TTC549 (cell line): ENCODE data around the gene CCR7.
"Not testable (repeated sequence)": the region's sequence is repeated elsewhere in the genome, so short reads cannot be mapped to it uniquely, and the experiment has no call there.

Source experiments
- FAIRE-seq: peaks from 2 replicates; lab custom pipeline; 2012; peaks lifted over from hg19 to GRCh38; lab: Jason Lieb, UNC

The CCR7 gene

DNA sequence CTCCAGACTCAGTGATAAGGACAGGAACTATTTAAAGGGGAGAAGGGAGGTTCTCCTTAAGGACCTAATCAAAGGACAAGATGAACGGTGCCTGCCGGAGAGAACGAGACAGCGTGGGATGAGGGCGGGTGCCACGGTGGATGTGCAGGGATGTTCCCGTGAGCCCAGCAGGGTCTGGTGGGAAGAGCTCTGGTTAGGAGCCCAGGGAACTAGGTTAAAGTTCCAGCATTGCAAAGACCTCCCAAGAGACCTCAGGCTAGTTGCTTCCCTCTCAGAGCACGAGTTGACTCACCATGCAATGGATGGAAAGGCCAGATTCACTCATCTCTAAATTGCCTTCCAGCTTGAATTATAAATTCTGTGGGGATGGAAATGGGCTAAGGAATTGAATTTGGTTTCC, 14.7 kb downstream of the CCR7 start:
- no peak for FAIRE-seq

DNA sequence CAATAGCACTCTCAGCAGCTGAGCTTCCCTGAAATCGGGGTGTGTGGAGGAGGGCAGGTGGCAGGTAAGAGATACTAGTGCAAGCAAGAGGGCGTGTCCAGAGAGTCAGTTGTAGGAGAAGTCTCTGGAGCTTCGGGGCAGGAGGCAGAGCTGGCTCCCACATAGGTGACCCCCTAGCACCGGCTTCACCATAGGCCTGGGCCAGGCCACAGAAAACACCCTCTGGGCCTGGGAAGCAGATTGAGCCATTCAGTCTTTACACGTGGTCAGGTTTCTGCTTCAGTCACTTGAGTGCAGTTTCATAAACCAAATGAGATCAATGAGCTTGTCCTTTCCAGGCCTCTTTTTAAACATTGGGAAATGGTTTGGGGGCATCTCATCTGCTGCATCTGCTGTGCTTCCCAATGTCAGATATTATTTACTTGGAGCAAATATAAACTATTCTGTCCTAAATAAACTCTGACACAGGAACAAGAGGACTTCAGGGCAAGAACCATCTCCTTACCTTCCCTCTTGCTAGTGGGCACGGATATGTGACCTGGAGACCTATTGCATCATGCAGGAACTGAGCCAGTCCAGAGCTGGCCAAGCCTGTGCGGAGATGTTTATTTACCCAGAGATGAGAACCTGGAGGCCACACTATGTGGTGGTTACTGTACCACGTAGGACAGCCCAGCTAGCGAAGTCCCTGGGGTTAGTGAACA, 16.1 kb downstream of the CCR7 start:
- FAIRE-seq, result no peak

DNA sequence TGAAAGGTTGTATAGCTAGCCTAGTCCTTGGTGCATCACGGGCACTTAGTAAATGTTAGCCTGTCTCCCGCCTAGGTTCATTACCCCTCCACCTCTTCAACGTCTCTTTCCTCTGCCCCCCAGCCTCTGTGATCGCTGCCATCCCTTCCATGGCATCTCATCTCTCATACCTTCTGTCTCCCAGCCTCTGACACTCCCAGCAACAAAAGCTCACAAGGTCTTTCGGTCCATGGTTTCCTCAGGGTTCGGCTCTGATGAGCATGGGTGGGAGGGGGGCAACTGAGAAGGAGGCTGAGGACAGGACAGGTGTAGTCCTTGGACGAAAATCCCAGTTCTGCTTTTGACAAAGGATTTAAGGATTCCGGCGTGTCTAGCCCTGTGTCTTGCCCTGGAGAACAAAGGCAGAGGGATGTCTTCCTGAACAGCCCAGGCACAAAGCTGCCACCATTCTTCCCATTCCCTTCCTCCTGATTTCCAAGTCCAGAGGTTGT, 16.7 kb downstream of the CCR7 start:
- no peak for FAIRE-seq

DNA sequence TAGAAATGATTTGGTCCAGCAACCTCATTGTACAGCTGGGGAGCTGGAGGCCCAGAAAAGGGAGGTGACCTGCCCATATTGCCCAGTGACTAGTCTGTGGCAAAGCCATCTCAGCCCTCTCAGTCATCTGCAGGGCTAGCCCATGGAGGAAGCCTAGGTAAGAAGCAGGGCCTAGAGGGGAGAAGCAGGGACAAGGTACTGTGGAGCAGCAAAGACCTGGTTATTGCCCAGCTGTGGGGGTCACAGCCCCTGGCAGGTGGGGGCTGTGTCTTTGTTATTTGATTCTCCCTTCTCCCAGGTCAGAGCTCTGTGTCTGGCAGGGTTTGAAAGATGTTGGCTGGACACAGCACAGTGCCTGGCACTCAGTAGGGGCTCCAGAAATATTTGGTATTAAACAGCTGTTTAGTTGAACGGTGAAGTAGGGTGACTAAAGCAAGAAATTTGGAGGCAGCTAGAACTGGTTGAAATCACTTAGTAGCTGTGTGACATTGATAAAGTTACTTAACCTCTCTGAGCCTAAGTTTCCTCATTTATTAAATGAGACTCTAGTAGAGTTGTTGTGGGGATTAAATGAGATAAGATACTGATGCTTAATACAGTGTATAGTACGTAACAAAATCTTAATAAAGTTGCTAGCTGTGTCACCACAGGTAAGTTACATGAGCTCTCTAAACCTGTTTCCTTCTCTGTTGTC, 17.3 kb downstream of the CCR7 start:
- no peak for FAIRE-seq

DNA sequence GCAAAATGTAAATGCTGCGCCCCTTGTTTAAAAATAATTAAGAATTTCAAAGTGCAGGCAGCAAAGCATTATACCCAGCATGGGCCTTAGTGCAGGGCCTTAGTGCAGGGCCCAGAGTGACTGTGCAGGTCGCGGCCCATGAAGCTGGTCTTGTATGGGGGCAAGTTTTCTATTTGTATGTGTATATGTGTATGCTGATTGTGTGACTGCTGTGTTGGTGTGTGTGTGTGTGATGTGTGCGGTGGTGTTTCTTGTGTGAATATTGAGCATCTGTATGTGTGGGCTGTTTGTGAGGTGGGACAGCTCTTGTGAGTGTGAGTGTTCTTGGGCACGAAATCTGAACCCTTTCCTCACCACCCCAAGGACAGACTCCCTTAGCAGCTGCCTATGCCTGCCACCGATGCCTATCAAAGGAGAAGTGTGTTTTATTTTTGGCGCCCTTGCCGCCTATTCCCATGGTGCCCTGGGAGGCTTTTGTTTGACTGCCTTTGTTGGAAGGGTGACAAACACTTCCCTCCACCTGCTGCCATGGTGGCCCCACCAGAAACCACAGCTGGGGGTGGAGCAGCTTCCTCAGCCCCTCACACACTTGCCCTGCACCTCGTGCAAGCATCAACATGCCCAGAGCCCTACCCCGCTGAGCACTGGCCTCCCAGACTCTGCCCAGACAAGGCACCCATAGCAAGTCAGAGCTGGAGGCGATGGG, 18.0 kb downstream of the CCR7 start:
- FAIRE-seq, result no peak

DNA sequence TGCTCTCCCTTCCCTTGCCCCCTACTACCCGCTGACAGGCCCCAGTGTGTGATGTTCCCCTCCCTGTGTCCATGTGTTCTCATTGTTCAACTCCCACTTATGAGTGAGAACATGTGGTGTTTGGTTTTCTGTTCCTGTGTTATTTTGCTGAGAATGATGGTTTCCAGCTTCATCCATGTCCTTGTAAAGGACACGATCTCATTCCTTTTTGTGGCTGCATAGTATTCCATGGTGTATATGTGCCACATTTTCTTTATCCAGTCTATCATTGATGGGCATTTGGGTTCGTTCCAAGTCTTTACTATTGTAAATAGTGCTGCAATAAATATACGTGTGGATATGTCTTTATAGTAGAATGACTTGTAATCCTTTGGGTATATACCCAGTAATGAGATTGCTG, 18.8 kb downstream of the CCR7 start:
- not testable (repeated sequence) for FAIRE-seq

DNA sequence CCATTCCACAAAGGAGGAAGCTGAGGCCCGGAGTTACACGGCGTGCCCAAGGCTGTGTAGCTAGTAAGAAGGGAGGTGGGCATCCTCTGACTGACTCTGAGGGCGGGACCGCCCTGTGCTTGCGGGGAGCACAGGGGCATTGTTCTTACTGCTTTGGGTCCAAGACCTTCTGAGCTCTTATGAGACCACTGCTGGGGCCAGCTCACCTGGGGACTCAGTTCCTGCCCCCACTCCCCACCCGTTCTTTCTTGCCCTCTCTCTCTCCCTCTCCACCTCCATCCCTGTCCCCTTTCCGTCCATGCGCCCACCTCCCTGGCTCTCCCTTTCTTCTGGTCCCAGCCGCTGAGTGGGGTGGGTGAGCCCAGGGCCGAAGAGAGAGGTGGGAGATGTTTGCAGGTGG, 19.6 kb downstream of the CCR7 start:
- FAIRE-seq, result no peak

DNA sequence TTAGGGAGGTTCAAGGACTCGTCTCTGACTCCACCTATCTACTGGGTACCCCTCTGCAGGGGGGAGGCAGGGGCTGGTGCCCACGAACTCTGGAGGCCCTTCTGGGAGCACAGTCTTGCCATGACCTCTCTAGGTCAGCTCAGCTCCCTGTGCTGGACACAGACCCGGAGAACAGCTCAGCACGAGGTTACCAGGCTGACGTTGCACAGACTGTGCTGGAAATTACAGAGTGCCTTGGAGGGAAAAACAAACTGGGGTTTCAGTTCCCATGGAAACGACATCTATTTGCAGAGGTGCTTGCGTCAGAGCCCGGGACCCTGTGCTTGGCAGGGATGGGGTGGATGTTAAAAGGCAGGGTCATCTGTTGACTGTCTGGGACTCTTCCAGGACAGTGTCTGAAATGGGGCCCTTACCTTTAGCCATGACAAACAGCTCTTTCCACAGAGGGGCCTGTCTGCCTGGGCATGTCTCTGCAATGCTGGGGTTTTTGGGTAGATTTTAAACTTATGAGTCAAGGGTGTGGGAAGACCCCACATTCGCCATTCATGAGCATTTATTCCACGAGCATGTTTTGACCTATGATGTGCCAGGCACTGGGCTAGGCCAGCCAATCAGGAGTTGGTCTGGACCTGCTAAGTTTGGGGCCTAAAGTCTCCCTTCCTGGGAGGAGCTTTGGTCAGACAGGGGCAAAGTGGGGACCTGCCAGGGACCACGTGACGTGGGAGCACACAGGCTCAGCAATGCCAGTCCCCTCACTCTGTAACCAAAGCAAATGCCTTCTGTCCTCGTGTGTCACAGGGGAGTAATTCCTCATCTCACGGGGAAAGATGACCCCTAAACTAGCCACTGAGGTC, 22.5 kb downstream of the CCR7 start:
- FAIRE-seq, result no peak

DNA sequence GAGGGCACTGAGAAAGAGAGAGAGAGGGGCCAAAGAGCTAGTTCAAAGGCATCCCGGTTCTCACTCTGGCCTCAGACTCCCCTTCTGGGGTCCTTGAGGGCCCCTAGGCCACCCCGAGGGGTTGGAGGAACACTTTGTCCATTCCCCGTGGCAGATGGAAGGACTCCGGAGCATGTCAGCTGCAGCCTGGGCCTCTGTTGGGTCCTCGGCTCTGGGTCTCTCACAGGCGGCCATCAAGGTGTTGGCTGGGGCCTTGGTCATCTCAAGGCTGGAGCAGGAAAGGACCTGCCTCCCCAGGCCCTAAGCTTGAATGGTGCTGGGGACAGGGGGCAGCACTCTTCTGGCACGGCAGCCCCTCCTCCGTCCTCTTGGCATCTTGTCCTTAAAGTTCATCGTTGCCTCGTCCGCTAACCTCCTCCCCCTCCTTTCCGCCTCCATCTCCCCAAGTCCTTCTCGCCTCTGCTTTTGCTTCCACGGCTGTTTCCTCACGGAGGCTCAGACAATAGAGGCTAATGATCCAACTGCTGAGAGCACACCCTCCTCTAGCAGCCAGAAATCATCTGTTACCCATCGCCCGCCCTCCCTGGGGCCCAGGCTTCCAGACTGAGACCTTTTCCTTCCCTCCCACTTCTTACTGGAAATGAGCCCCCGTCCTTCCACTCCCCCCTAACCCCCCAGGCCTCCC, 23.3 kb downstream of the CCR7 start:
- no peak for FAIRE-seq

DNA sequence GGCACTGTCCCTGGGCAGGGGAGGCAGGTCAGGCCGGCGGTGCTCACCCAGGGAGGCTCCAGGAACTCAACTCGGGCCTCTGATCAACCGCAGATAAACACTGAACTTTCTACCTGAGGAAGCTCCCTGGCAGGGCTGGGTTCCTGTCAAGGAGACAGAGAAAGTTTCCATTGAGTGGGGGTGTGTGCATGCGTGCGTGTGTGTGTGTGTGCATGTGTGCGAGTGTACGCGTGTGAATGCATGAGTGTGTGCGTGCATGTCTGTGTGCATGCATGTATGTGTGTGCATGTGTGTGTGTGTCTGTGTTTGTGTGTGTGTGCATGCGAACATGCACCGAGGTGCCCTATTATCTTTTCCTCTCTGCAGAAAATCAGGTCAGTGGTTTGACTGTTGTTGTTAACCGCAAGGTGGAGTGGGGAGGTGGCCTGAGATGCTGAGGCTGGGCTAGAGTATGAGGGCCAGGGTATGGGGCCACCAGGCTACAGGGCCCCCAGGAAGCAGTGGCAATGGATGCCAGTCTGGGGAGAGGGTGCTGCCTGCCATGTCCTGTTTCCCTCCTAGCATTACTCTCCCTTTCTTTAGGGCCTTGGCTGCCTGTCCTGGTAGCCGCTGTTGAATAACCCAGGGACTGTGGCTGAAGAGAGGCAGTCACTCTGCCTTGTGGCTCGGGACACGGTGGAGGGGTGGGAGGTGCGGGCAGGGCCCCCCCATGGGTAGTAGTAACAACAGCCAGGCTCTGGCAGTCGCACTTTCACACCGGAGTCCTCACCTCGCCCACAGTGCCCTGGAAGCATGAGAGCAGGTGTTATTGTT, 24.0 kb downstream of the CCR7 start:
- no peak for FAIRE-seq

DNA sequence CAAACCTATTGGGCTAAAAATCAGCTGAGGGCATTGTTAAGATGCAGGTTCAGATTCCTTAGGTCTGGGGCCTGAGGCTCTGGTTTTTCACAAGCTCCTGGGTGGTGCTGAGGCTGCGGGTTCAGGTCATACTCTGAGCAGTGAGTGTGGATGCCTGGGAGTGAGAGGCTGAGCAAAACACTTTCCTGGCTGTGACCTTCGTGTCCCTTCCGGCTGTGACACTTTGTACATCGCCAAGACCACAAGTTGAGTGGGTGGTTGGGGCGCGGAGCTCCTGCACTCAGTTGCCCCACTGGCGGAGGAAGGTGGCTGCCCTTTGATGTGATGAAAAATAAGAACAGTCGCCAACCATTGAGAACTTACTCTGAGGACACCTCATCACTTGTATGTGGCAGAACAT, 24.8 kb downstream of the CCR7 start:
- FAIRE-seq, result no peak

DNA sequence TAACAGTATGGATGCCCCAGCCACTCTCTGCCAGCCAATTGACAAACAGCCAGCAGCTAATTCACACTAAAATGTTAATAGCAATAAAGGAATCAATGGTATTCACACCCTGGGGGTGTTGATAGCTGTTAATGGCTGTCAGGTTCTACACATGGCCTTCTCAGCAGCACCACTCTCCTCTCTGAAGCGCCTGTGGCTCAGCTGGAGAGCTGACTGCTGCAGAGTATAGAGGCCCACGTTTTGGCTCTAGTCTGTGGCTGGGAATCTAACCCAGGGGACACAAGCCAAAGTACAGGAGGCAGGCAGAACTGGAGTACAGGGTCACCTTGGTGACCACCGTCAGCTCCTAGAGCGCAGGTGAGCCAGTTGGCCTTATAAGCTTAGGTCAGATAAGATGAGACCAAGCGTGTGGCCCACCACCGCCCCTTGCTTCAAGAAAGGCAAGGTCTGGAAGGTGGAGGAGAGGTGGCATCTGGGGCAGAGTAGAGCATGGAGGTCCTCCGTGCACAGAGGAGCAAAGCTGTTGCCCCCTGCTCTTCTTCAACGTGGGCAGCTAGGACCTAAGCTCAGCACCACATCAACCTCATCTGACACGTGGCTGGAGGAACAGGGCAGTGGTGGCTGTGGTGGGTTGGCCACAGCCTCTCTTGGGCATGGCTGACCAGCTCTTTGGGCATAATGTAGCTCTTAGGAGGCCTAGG, 25.4 kb downstream of the CCR7 start:
- no peak for FAIRE-seq

DNA sequence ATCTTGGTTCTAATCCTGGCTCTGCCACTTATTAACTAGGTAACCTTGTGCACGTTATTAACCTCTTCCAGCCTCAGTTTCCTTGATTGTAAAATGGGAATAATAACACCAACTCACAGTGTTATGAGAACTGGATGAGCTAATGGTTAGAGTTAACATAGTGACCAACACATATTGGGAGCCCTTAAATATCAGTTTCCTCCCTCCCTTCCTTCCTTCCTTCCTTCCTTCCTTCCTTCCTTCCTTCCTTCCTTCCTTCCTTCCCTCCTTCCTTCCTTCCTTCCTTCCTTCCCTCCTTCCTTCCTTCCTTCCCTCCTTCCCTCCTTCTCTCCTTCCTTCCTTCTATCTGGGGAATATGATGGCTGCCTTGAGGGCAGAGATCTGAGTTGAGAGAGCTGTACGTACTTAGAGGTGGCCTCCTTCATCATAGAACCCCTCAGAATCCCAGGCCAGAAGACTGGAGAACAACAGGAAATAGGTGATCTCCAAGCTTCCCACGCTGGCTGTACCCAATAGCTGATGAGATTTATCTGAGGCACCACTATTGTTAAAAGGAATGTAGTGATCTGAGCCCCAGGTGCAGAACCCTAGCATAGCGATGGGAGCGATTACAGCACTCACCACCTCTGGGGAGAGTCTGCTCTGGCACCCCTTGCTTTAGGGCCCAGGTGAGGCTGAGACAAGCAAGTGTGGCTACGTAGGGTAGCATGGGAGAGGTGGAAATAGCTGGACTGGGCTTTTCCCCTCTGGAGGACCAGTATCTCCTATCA, 26.2 kb downstream of the CCR7 start:
- no peak for FAIRE-seq

DNA sequence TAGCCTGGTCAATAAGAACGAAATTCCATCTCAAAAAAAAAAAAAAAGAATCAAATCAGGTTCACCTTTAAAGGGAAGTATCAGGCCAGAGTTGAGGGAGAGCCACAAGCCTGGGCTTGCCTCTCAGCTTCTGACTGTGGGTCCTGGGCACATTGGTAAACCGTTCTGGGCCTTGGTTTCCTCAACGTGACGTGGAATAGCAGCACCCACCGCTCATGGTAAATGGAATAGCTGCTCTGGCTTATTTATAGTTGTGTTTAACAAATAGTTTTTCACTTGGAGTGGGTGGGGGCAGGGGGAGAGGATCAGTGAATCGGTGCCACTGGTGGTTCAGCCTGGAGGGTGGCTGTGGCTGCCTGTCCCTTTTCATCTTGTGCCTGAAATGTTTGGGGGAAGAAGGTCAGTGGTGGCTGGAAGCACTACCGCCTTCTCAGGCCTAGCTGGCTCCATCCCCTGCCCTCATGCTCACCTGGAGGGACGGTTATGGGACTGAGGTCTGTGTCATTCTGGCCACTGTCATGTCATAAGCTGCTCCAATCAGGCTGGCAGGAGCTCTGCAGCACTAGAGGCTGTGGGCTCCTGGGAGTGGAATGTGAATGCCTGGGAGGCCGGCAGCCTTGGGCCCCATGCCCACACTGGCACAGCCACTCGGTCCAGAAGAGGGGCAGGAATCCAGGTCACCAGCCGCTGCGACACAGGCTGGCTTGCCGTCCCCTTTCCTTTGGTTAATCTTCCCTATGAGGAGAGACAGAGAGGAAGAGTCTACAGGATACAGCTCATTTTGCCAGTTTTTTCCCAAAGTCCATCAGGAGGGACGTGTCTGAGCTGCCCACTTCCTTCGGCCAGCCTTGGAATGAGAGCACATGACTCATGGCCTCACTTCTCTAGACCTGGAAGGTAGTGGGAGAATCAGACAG, 27.0 kb downstream of the CCR7 start:
- FAIRE-seq, result no peak

DNA sequence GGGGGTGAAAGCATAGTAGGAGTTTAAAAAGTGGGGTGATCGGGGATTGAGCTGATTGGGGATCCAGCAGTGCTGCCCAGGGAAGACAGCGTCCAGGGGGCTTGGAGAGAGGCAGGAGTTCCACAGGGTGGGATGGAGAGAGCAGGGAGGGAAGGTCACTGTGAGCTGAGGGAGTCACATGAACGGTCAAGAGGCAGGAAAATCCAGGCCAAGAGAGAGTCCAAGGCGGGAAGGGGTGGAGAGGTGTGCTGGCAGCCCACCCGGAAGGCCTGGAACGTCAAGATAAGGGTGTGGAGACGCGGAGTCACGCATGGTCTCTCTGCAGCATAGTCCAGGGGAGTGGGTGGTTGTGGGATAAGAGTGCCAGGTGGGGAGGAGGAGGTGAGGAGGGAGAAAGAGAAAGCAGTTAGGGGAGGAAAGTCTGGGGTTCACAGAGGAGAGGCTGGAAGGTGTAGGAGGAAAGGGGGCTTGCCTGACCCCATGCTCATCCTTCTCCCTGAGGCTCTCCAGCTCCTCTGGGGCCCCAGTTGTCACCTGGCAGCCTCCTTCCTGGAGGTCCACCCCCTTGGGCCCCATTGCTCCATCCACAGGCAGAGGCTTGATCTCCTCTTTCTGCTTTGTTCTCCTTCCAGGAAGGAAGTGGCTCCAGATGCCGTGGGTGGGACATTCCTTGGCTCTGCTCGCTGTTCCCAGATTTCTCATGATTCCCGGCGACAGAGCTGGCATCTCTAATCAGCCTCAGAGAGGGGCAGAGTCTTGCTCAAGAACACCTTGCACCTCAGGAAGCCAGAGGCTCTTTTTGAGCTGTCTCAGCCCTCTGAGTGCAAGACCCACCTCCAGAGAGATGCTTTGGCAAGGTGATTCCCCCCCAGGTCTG, 28.7 kb downstream of the CCR7 start:
- no peak for FAIRE-seq

DNA sequence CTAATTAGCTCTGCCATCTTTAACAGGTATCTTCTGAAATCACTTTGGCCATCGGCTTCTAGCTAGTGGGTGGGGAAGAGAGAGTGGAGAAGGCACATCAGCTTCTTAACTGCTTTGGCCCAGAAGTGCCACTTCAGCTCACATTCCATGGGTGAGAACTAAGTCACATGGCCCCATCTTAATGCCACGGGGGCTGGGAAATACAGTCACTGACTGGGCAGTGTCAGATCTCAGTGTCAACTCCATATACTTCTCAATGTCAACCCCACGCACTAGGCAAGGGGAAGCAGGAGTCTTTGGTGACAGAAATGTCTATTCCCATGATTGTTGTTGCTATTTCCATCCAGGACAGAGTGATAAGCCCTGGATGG, 29.4 kb downstream of the CCR7 start:
- no peak for FAIRE-seq

DNA sequence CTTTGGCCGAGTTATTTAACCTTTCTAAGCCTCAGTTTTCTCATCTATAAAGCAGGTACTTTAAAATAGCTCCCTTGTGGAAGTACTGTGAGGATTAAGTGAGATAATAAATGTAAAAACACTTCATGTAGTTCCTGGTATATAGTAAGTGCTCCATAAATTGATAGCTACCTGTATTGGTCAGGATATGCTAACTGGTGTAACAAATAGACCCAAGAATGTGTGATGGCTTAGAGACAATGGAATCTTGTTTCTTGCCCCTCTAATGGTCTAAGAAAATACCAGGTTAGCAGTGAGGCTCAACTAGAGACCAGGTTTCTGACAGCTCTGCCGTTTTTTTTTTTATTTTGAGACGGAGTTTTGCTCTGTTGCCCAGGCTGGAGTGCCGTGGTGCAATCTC, 29.8 kb downstream of the CCR7 start:
- FAIRE-seq, result no peak
